ENCODE data around the gene NHEJ1.

The NHEJ1 gene

GRCh38 chr2:219176818-219177551 lies 16.4 kb upstream of the NHEJ1 start, which contains the start of gene CNPPD1:
Gene CNPPD1, minus strand, starts transcription at chr2:219176925. Its CDS starts 97 bp downstream, at chr2:219176828.
- Histone ChIP-seq H2AFZ (ENCODE audit: low read length) (peak within 1 kb of the TSS; percentile 97), H3K27ac (ENCODE audit: low read length) (peak within 1 kb of the TSS; percentile 98), H3K36me3 (replicated peaks; ENCODE audit: insufficient read depth, low read length) (peaks cover 3% of the 10 kb centered on the region), H3K9me3 (replicated peaks; ENCODE audit: insufficient read depth, low read length) (no peaks in the 10 kb centered on the region), H3K4me3 (ENCODE audit: low read length) (peak within 1 kb of the TSS; percentile 99), H3K4me1 (ENCODE audit: low read length) (peaks cover 13% of the 10 kb centered on the region; the same call in 1 of the 2 replicates), H3K27me3 (replicated peaks; ENCODE audit: insufficient read depth, low read length) (no peaks in the 10 kb centered on the region), H3F3A (ENCODE audit: insufficient read depth, low read length) (peaks cover 22% of the 10 kb centered on the region), H3K79me2 (ENCODE audit: low read length) (peaks cover 54% of the 10 kb centered on the region), H3K9ac (ENCODE audit: low read length) (peak within 1 kb of the TSS; percentile 96), H4K20me1 (ENCODE audit: insufficient read depth, low read length) (no peaks in the 10 kb centered on the region), H3K4me2 (ENCODE audit: low read depth, low read length) (peak within 1 kb of the TSS; percentile 98), H3K9me2 (replicated peaks; ENCODE audit: insufficient read depth, low read length) (no peaks in the 10 kb centered on the region)
- peak; percentile 91 for DNase-seq
- TF ChIP-seq EZH2phosphoT487 (IDR thresholded peaks at IDR 0.05; ENCODE audit: low read length) = no peak
- TF ChIP-seq CTCF (IDR thresholded peaks at IDR 0.05; ENCODE audit: low read length) = no peak
- TF ChIP-seq EZH2 (optimal IDR thresholded peaks at IDR 0.05; ENCODE audit: low read depth, low read length) = no peak

- Histone ChIP-seq H3K27ac (ENCODE audit: low read length) (peak overlapping the region; percentile 98), H3F3A (ENCODE audit: insufficient read depth, low read length) (peaks cover 22% of the 10 kb centered on the region), H3K27me3 (replicated peaks; ENCODE audit: insufficient read depth, low read length) (no peaks in the 10 kb centered on the region), H3K4me1 (ENCODE audit: low read length) (peaks cover 13% of the 10 kb centered on the region; the same call in 1 of the 2 replicates), H3K9me2 (replicated peaks; ENCODE audit: insufficient read depth, low read length) (no peaks in the 10 kb centered on the region), H2AFZ (ENCODE audit: low read length) (peak overlapping the region; percentile 97), H3K9ac (ENCODE audit: low read length) (peak overlapping the region; percentile 96), H3K9me3 (replicated peaks; ENCODE audit: insufficient read depth, low read length) (no peaks in the 10 kb centered on the region), H3K4me3 (ENCODE audit: low read length) (peak overlapping the region; percentile 99), H4K20me1 (ENCODE audit: insufficient read depth, low read length) (no peaks in the 10 kb centered on the region), H3K36me3 (replicated peaks; ENCODE audit: insufficient read depth, low read length) (peaks cover 3% of the 10 kb centered on the region), H3K79me2 (ENCODE audit: low read length) (peaks cover 54% of the 10 kb centered on the region), H3K4me2 (ENCODE audit: low read depth, low read length) (peak overlapping the region; percentile 98)
- peak; percentile 30 for DNase-seq
- TF ChIP-seq EZH2phosphoT487 (IDR thresholded peaks at IDR 0.05; ENCODE audit: low read length) (no peak), CTCF (IDR thresholded peaks at IDR 0.05; ENCODE audit: low read length) (no peak), EZH2 (optimal IDR thresholded peaks at IDR 0.05; ENCODE audit: low read depth, low read length) (no peak)
These were observed 15.6 kb upstream of the NHEJ1 start for GRCh38 chr2:219175928-219176817.

- Histone ChIP-seq H3K4me1 (ENCODE audit: low read length) (peaks cover 13% of the 10 kb centered on the region; the same call in 1 of the 2 replicates), H3K27ac (ENCODE audit: low read length) (no peak overlapping the region), H3K9ac (ENCODE audit: low read length) (peak overlapping the region; percentile 96; the same call in 1 of the 2 replicates), H3K9me2 (replicated peaks; ENCODE audit: insufficient read depth, low read length) (no peaks in the 10 kb centered on the region), H3K79me2 (ENCODE audit: low read length) (peaks cover 51% of the 10 kb centered on the region), H3F3A (ENCODE audit: insufficient read depth, low read length) (peaks cover 22% of the 10 kb centered on the region), H3K27me3 (replicated peaks; ENCODE audit: insufficient read depth, low read length) (no peaks in the 10 kb centered on the region), H4K20me1 (ENCODE audit: insufficient read depth, low read length) (no peaks in the 10 kb centered on the region), H3K36me3 (replicated peaks; ENCODE audit: insufficient read depth, low read length) (peaks cover 3% of the 10 kb centered on the region; the same call in 1 of the 2 replicates), H2AFZ (ENCODE audit: low read length) (no peak overlapping the region), H3K9me3 (replicated peaks; ENCODE audit: insufficient read depth, low read length) (no peaks in the 10 kb centered on the region), H3K4me3 (ENCODE audit: low read length) (peak overlapping the region; percentile 99), H3K4me2 (ENCODE audit: low read depth, low read length) (peak overlapping the region; percentile 98)
- no peak for DNase-seq
- TF ChIP-seq CTCF (IDR thresholded peaks at IDR 0.05; ENCODE audit: low read length) (no peak), EZH2 (optimal IDR thresholded peaks at IDR 0.05; ENCODE audit: low read depth, low read length) (no peak), EZH2phosphoT487 (IDR thresholded peaks at IDR 0.05; ENCODE audit: low read length) (no peak)
These were observed 14.9 kb upstream of the NHEJ1 start for GRCh38 chr2:219175486-219175885.
